GM12878 (cell line): Measurements from ENCODE around the gene CCBE1. TPM values are rescaled to one million over a fixed set of nuclear protein-coding genes. Genes with fewer than 3 reads are reported as not detected.

Experiments
- ATAC-seq: fragments of 200-7000 bp; cut with Tn5 transposase; 3 replicates; pipeline ENCODE4 v1.9.1; 2020; ENCODE audit warnings: mild to moderate bottlenecking, moderate library complexity
- BruUV-seq: library from RNA; stranded (reverse); fragments of 400-500 nt; replicated peaks from 2 replicates; lab custom pipeline; 2021; lab: Mats Ljungman, UMichigan
- CTCF ChIA-PET: fragments of 300-600 bp; sonication (Branson Sonifier 250); formaldehyde crosslinking; extraction: SDS; loops from one replicate; lab custom pipeline; 2021; ENCODE audit warnings: inconsistent platforms; lab: Yijun Ruan, JAX
- POLR2A ChIA-PET: fragments of 350-600 bp; formaldehyde crosslinking; extraction: SDS; loops from one replicate; lab custom pipeline; 2021; ENCODE audit warnings: inconsistent platforms; lab: Charles Lee
- RAD21 ChIA-PET: fragments of 300-600 bp; sonication (Branson Sonifier 250); formaldehyde crosslinking; loops from one replicate; lab custom pipeline; 2023; ENCODE audit warnings: antibody characterized with exemption; ENCODE audit not compliant: unreplicated experiment; lab: Charles Lee
- SMC1A ChIA-PET: fragments of 300-600 bp; sonication (Branson Sonifier 250); formaldehyde crosslinking; loops from one replicate; lab custom pipeline; 2023; ENCODE audit not compliant: unreplicated experiment, uncharacterized antibody; lab: Charles Lee
- DNase-seq: peaks from one replicate; pipeline ENCODE4 v3.0.0-alpha.2; 2011; ENCODE audit warnings: low read depth, low spot score
- FAIRE-seq: peaks from 3 replicates; lab custom pipeline; 2011; peaks lifted over from hg19 to GRCh38; lab: Jason Lieb, UNC
- H2AFZ ChIP-seq: 2 replicates; pipeline ENCODE4 v1.6.0; 2011; ENCODE audit warnings: low read depth, low read length, control low read depth; ENCODE audit not compliant: control insufficient read depth
- H3K27ac ChIP-seq: 2 replicates; pipeline ENCODE4 v1.5.1; 2011; ENCODE audit warnings: control low read depth; ENCODE audit not compliant: control insufficient read depth, insufficient read depth
- H3K27me3 ChIP-seq, 2 experiments: replicated peaks in 1 of 2; 2 replicates each; pipeline versions ENCODE4 v1.6.0 to v1.6.1; 2011; ENCODE audit warnings: low read length in 1 of 2; ENCODE audit not compliant: control insufficient read depth in 2 of 2, insufficient read depth in 2 of 2
- H3K36me3 ChIP-seq, 2 experiments: 2 replicates each; pipeline ENCODE4 v1.5.1; 2011; ENCODE audit warnings: low read length in 1 of 2; ENCODE audit not compliant: control insufficient read depth in 2 of 2, insufficient read depth in 2 of 2
- H3K4me1 ChIP-seq: 2 replicates; pipeline ENCODE4 v1.6.1; 2011; ENCODE audit warnings: mild to moderate bottlenecking, low read length, moderate library complexity, mixed read lengths; ENCODE audit not compliant: control insufficient read depth, insufficient read depth
- H3K4me2 ChIP-seq: 2 replicates; pipeline ENCODE4 v1.6.0; 2011; ENCODE audit warnings: control low read depth; ENCODE audit not compliant: control insufficient read depth, insufficient read depth
- H3K4me3 ChIP-seq: fragments of 200-600 bp; sonication (generic); 2 replicates; pipeline ENCODE4 v1.5.1; 2016
- H3K79me2 ChIP-seq: 2 replicates; pipeline ENCODE4 v1.6.0; 2011; ENCODE audit warnings: low read length; ENCODE audit not compliant: control insufficient read depth, insufficient read depth
- H3K9ac ChIP-seq: 2 replicates; pipeline ENCODE4 v1.8.0; 2011; ENCODE audit warnings: low read length, control low read depth, mixed read lengths; ENCODE audit not compliant: control insufficient read depth, insufficient read depth
- H3K9me3 ChIP-seq: replicated peaks from 3 replicates; pipeline ENCODE4 v1.5.1; 2011; ENCODE audit warnings: mild to moderate bottlenecking, low read length; ENCODE audit not compliant: control insufficient read depth, insufficient read depth
- H4K20me1 ChIP-seq: 2 replicates; pipeline ENCODE4 v1.6.0; 2011; ENCODE audit not compliant: control insufficient read depth, insufficient read depth
- ATF3 ChIP-seq: IDR thresholded peaks from 2 replicates; pipeline ENCODE4 v1.6.1; 2011; ENCODE audit warnings: low read depth, mild to moderate bottlenecking, low read length, moderate library complexity, borderline replicate concordance; ENCODE audit errors: extremely low read depth
- BCL11A ChIP-seq: IDR thresholded peaks from 2 replicates; pipeline ENCODE4 v1.6.1; 2011; ENCODE audit warnings: low read depth, low read length
- E2F4 ChIP-seq: IDR thresholded peaks from 2 replicates; pipeline ENCODE4 v1.6.1; 2012; ENCODE audit warnings: low read depth, low read length, improper control_type of control experiment
- GATAD2B ChIP-seq: fragments of 450-650 bp; conservative IDR thresholded peaks from 2 replicates; pipeline ENCODE4 v1.6.1; 2017; ENCODE audit warnings: low read depth, mild to moderate bottlenecking, moderate library complexity
- MXI1 ChIP-seq: fragments of 150-350 bp; IDR thresholded peaks from 2 replicates; pipeline ENCODE4 v1.6.1; 2011; ENCODE audit warnings: low read depth, mild to moderate bottlenecking, inconsistent platforms, low read length, improper control_type of control experiment
- NFXL1 ChIP-seq: fragments of 450-650 bp; IDR thresholded peaks from 2 replicates; pipeline ENCODE4 v1.6.1; 2017; ENCODE audit warnings: antibody characterized with exemption, mild to moderate bottlenecking, borderline replicate concordance
- POLR2AphosphoS2 ChIP-seq: IDR thresholded peaks from 2 replicates; pipeline ENCODE4 v1.6.1; 2011; ENCODE audit warnings: low read depth, mild to moderate bottlenecking, low read length, improper control_type of control experiment, moderate library complexity
- POLR2AphosphoS5 ChIP-seq: IDR thresholded peaks from 2 replicates; pipeline ENCODE4 v1.6.1; 2011; ENCODE audit warnings: mild to moderate bottlenecking, low read length, inconsistent platforms
- REST ChIP-seq: IDR thresholded peaks from 2 replicates; pipeline ENCODE4 v1.6.1; 2012; ENCODE audit warnings: mild to moderate bottlenecking, low read depth, low read length
- SKIL ChIP-seq: fragments of 450-650 bp; IDR thresholded peaks from 2 replicates; pipeline ENCODE4 v1.6.1; 2017; ENCODE audit warnings: mild to moderate bottlenecking, low read depth, inconsistent platforms; ENCODE audit not compliant: poor library complexity, severe bottlenecking
- SMC3 ChIP-seq: IDR thresholded peaks from 2 replicates; pipeline ENCODE4 v1.6.1; 2011; ENCODE audit warnings: low read length, improper control_type of control experiment, borderline replicate concordance
- SREBF2 ChIP-seq: IDR thresholded peaks from 2 replicates; pipeline ENCODE4 v1.6.1; 2012; ENCODE audit warnings: mild to moderate bottlenecking, low read length
- STAT1 ChIP-seq: fragments of 450-650 bp; conservative IDR thresholded peaks from 2 replicates; pipeline ENCODE4 v1.6.1; 2014; ENCODE audit warnings: antibody characterized with exemption, mild to moderate bottlenecking
- ZNF274 ChIP-seq: IDR thresholded peaks from one replicate; pipeline ENCODE4 v1.8.0; 2011; ENCODE audit not compliant: insufficient read length, insufficient read depth
- WGBS: methylation state at CpG from one replicate; pipeline ENCODE4 v1.1.6; 2016; ENCODE audit warnings: low lambda C conversion rate; ENCODE audit not compliant: insufficient replicate concordance, insufficient coverage; ENCODE audit errors: missing lambda C conversion rate; 5-methylcytosine and 5-hydroxymethylcytosine counted together
- in situ Hi-C: fragments of 300-500 bp; cut with MboI; formaldehyde crosslinking; loops from 9 replicates; pipeline ENCODE4 v1.14.3; 2018; ENCODE audit warnings: mixed read lengths
- intact Hi-C: fragments of 100-400 bp; cut with micrococcal nuclease; formaldehyde crosslinking; loops from one replicate; pipeline ENCODE4 v1.14.2; 2022; ENCODE audit not compliant: unreplicated experiment
- polyA plus RNA-seq, 11 experiments: library from polyadenylated mRNA; depleted of rRNA in 4 of 11; unstranded in 6 of 11; stranded (reverse) in 5 of 11; fragments of >200 nt; fragmentation: Nextera tagmentation in 4 of 11; fragmentation: Illumina TruSeq in 1 of 11; extraction: Ambion mirVana in 4 of 11; extraction: Trizol in 1 of 11; gene quantifications; 1 replicate in 1 of 11; 2 replicates in 10 of 11; pipeline versions ENCODE4 v1.2.1 to v1.2.3, GENCODE V29; 2011 to 2016; ENCODE audit warnings: inconsistent platforms in 2 of 11, missing spikeins in 2 of 11, low read depth in 1 of 11
- total RNA-seq, 4 experiments: library from RNA; depleted of rRNA in 3 of 4; stranded (reverse); fragments of >200 nt in 3 of 4; fragmentation: Illumina TruSeq in 1 of 4; extraction: Trizol in 1 of 4; gene quantifications; 2 replicates each; pipeline versions ENCODE4 v1.2.1 to v1.2.3, GENCODE V29; 2013 to 2021

The CCBE1 gene
- total and polyA plus RNA-seq, 10 of the 15 experiments (the other 5 are each of a cell fraction or from before 2014, with no cell fraction given) = 0.03 to 0.49 (median 0.04) TPM; not detected in 7

- no peak for TF ChIP-seq E2F4
Observed at GRCh38 chr18:59663096-59663495, 34.1 kb downstream of the CCBE1 start (continued).

- no peak overlapping the region for H2AFZ ChIP-seq
- H4K20me1 ChIP-seq = no peaks in the 10 kb centered on the region
- no peak overlapping the region for H3K4me2 ChIP-seq
- BruUV-seq = no TSS peak
- H3K36me3 ChIP-seq = no peaks in the 10 kb centered on the region
- POLR2A ChIA-PET = no interaction called here
- SMC1A ChIA-PET = no interaction called here
- in situ Hi-C loops = no loop called here
- CTCF ChIA-PET = no interaction called here
- no peak for ATAC-seq
- RAD21 ChIA-PET = no interaction called here
- no peaks in the 10 kb centered on the region for H3K9me3 ChIP-seq
- H3K27ac ChIP-seq = no peak overlapping the region
- H3K27me3 ChIP-seq = peaks cover 2 to 7% of the 10 kb centered on the region in 2 experiments; a peak in 3 of 4 replicates
- H3K4me1 ChIP-seq = no peaks in the 10 kb centered on the region
- TF ChIP-seq STAT1 (no peak), POLR2AphosphoS5 (no peak), SREBF2 (no peak), SKIL (no peak), GATAD2B (no peak), REST (no peak), SMC3 (no peak), MXI1 (no peak), BCL11A (no peak), ATF3 (no peak), NFXL1 (no peak), ZNF274 (no peak), POLR2AphosphoS2 (no peak)
- TF ChIP-seq, all 136 proteins: peak for 0
- Histone ChIP-seq H3K79me2 (no peaks in the 10 kb centered on the region), H3K9ac (no peak overlapping the region), H3K4me3 (no peak overlapping the region)
- no peak for DNase-seq
- intact Hi-C loops = no loop called here
- WGBS = 2% methylated on average over 2 of the region's 2 CpGs
- FAIRE-seq = no peak
Observed at GRCh38 chr18:59661891-59662701, 35.1 kb downstream of the CCBE1 start.
